Measurements from ENCODE around the gene ATXN7L3B. TPM values are rescaled to one million over a fixed set of nuclear protein-coding genes. Genes with fewer than 3 reads are reported as not detected.

ATXN7L3B gene
- total RNA-seq, 6 donors from 2014 or later, result 11.9 to 28.6 (median 24.8) TPM

DNA sequence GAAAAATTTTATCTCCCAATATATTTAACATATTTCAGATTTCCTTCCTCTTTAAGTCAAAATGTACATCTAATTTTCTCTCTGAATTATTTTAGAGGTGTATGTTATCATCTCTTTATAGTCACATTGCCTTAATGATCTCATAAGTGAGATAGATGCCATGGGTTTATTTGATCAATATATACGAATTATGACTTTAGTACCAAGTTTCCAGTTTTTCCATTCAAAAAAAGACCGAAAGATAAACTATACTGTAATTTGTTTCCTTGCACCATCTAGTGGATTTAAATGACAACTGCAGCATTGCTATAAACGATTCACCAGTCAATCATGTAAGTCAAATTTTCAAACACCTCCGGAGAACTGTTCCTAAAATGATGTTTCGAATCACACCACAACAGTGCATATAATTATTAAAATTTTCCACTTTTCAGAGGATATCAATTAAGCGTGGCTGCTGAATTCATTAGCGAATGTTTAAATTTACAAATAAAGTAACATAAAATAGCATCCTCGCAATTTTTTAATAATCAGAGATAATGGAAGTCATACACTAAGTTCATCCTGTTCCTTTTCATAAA, 419 bp upstream of the ATXN7L3B start:
- ATAC-seq (ENCODE audit: low FRiP score in 2 of 2) (peak; percentile 50 to 72), DNase-seq (no peak)
- TF ChIP-seq POLR2A (IDR thresholded peaks at IDR 0.05), result no peak
- TF ChIP-seq, protein P1, sequence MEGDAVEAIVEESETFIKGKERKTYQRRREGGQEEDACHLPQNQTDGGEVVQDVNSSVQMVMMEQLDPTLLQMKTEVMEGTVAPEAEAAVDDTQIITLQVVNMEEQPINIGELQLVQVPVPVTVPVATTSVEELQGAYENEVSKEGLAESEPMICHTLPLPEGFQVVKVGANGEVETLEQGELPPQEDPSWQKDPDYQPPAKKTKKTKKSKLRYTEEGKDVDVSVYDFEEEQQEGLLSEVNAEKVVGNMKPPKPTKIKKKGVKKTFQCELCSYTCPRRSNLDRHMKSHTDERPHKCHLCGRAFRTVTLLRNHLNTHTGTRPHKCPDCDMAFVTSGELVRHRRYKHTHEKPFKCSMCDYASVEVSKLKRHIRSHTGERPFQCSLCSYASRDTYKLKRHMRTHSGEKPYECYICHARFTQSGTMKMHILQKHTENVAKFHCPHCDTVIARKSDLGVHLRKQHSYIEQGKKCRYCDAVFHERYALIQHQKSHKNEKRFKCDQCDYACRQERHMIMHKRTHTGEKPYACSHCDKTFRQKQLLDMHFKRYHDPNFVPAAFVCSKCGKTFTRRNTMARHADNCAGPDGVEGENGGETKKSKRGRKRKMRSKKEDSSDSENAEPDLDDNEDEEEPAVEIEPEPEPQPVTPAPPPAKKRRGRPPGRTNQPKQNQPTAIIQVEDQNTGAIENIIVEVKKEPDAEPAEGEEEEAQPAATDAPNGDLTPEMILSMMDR (IDR thresholded peaks at IDR 0.05), result peak; percentile 37 to 70 (median 62)
- H3K27ac ChIP-seq, result peak overlapping the region; percentile 93 to 96 (median 94)
- whole genome bisulfite sequencing, 2 donors, result 1% methylated on average over 8 of the region's 8 CpGs
- peaks cover 32 to 40% (median 36%) of the 10 kb centered on the region in 4 donors for H3K4me1 ChIP-seq
- H3K36me3 ChIP-seq, result peaks cover 0 to 4% (median 2%) of the 10 kb centered on the region in 4 donors
- peak overlapping the region; percentile 66 to 75 (median 72) for H3K4me3 ChIP-seq
- no peaks in the 10 kb centered on the region for H3K27me3 ChIP-seq
- no peaks in the 10 kb centered on the region for H3K9me3 ChIP-seq

DNA sequence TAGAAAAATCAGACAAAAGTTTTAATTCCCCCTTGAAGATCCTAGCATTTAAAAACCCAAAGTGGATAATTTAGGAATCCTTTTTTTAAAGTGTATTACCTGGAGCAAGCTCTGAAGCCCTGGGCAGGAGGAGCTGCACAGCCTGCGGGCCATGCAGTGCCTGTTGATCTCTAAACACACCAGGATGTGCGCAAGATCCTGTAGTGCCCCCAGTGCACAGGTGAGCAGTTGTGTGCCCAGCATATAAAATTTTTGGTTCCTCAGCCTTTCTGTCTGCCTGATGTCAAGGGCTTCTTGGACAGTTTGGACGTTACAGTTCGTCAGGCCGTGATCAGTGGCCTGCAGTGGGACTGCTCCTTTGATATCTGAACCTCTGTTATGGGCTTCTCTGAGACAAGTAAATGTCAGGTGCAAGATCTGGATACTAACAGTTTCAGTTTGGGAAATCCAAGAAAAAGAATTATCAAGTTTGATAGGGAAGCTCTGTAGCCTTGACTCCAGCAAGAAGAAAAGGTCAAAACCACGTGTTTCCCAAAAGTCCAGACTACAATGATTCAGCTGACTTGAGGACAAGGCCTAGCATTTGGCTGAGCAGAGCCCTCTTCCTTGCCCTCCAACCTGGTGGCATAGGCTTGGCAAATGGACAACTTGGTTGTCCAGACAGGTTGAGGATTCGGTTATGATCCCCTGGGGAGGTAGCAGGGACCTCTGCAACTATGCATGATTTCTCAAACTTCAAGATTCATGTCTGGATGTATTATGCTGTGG, 1.0 kb downstream of the ATXN7L3B start:
- ATAC-seq (ENCODE audit: low FRiP score in 2 of 2), result peak; percentile 2 to 39
- TF ChIP-seq, protein P1 (IDR thresholded peaks at IDR 0.05), result peak in 1 of 6 experiments; percentile 9
- no peak for TF ChIP-seq POLR2AphosphoS5 (IDR thresholded peaks at IDR 0.05)
- Histone ChIP-seq H3K27ac (peak overlapping the region; percentile 93 to 96 (median 94)), H3K9me3 (no peaks in the 10 kb centered on the region), H3K27me3 (no peaks in the 10 kb centered on the region), H3K36me3 (peaks cover 0 to 4% (median 2%) of the 10 kb centered on the region in 4 donors), H3K4me1 (peaks cover 32 to 45% (median 37%) of the 10 kb centered on the region in 4 donors), H3K4me3 (peak overlapping the region; percentile 66 to 75 (median 72))
- WGBS, 2 donors, result 24 to 28% methylated on average over 7 of the region's 7 CpGs
- peak; percentile 10 to 31 for DNase-seq

DNA sequence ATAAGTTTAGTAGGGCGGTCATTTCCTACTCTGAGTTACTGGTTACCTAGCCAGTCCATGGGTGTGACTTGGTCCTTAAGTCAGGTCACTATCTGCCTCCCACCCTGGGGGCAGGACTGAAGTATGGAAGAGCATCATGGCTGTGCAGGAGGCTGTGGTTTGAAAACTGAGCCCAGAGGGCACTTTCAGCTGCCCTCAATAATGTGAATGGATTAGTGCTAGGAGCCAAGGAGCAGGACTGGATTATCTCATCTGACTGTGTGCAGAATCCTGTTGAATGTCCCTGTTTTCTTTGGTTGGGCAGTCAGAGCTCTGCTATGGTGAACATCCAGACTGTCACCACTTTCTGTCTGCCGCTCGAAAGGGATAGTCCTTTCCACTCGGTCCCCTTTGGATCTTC, 1.6 kb downstream of the ATXN7L3B start:
- ATAC-seq (ENCODE audit: low FRiP score in 2 of 2) (no peak), DNase-seq (no peak)
- no peaks in the 10 kb centered on the region for H3K27me3 ChIP-seq
- peaks cover 0 to 4% (median 2%) of the 10 kb centered on the region in 4 donors for H3K36me3 ChIP-seq
- no peaks in the 10 kb centered on the region for H3K9me3 ChIP-seq
- peak overlapping the region in 3 of 4 donors; percentile 14 to 96 (median 93) for H3K27ac ChIP-seq
- peak overlapping the region; percentile 12 to 74 (median 68) for H3K4me3 ChIP-seq
- TF ChIP-seq EP300 (IDR thresholded peaks at IDR 0.05), result no peak
- no peak for TF ChIP-seq POLR2A (IDR thresholded peaks at IDR 0.05)
- TF ChIP-seq POLR2AphosphoS5 (IDR thresholded peaks at IDR 0.05), result no peak
- TF ChIP-seq, protein P1 (IDR thresholded peaks at IDR 0.05), result no peak
- 56 to 70% methylated on average over 4 of the region's 4 CpGs for WGBS, 2 donors
- H3K4me1 ChIP-seq, result peaks cover 32 to 45% (median 37%) of the 10 kb centered on the region in 4 donors

DNA sequence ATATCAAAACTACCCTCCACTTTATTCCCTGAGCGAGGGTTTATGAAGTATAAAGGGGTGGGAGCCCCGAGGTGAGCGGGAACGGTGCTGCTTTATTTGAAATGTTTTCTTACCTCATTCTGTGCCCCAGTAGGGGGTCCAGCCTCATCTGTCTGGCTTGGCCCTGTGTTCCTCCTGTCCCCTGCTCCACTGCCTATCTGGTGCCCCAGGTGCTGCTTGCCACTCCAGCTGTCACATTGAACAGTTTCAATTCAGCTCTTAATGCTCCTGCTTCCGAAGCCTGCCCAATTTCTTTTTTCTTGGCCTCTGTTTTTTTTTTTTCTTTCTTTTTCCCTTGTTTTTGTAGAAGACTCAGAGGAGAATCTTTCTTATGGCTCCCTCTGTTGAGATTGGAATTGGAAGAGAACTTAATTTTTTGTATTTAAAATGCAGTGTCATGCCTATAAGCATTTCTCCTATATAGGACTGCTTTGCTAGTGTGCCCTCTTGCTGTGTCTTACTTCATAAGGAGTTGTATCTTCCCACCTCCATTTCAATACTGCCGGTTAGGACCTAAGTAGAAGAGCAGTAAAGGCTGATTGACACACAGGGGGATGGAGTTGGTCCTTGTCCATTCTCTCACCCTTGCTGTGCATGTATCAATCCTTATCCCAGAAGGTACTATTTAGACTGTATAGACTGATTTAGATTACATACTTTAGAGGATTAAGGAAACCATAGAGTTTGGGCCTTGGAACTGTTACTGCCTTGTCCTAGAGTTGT, 2.3 kb downstream of the ATXN7L3B start:
- Histone ChIP-seq H3K9me3 (no peaks in the 10 kb centered on the region), H3K4me1 (peaks cover 32 to 45% (median 37%) of the 10 kb centered on the region in 4 donors), H3K4me3 (peak overlapping the region; percentile 12 to 74 (median 68)), H3K36me3 (peaks cover 0 to 4% (median 2%) of the 10 kb centered on the region in 4 donors), H3K27ac (peak overlapping the region in 2 of 4 donors; percentile 1 to 48), H3K27me3 (no peaks in the 10 kb centered on the region)
- DNase-seq (no peak), ATAC-seq (ENCODE audit: low FRiP score in 2 of 2) (no peak)
- no peak for TF ChIP-seq POLR2A (IDR thresholded peaks at IDR 0.05)
- no peak for TF ChIP-seq EP300 (IDR thresholded peaks at IDR 0.05)
- TF ChIP-seq, protein P1 (IDR thresholded peaks at IDR 0.05), result no peak
- TF ChIP-seq POLR2AphosphoS5 (IDR thresholded peaks at IDR 0.05), result no peak
- WGBS, 2 donors, result 47 to 50% methylated on average over 6 of the region's 6 CpGs

All from upper lobe of left lung (tissue), 6 donors.